Aorta (tissue), 5 donors: ENCODE data around the gene DCANP1. TPM values are rescaled to one million over a fixed set of nuclear protein-coding genes. Genes with fewer than 3 reads are reported as not detected.

Experiments
- ATAC-seq: fragments of 200-7000 bp; cut with Tn5 transposase; one replicate; pipeline ENCODE4 v1.9.1; 2022; ENCODE audit warnings: moderate library complexity; ENCODE audit not compliant: low FRiP score
- DNase-seq, 2 donors: peaks; one replicate each; pipeline ENCODE4 v3.0.0-alpha.2; 2020
- H3K27ac ChIP-seq, 2 donors: one replicate each; pipeline ENCODE4 v1.5.1; 2013; ENCODE audit warnings: low read length in 2 of 2, mild to moderate bottlenecking in 2 of 2, moderate library complexity in 2 of 2, control low read depth in 1 of 2, inconsistent platforms in 1 of 2, low read depth in 1 of 2
- H3K27me3 ChIP-seq, 2 donors: one replicate each; pipeline ENCODE4 v1.6.1; 2013; ENCODE audit warnings: control low read depth in 1 of 2, low read length in 1 of 2, mild to moderate bottlenecking in 1 of 2, moderate library complexity in 1 of 2; ENCODE audit not compliant: insufficient read depth in 2 of 2, control insufficient read depth in 1 of 2
- H3K36me3 ChIP-seq, 2 donors: one replicate each; pipeline ENCODE4 v1.6.1; 2013; ENCODE audit warnings: control low read depth in 1 of 2, low read length in 1 of 2, mild to moderate bottlenecking in 1 of 2; ENCODE audit not compliant: insufficient read depth in 2 of 2, control insufficient read depth in 1 of 2
- H3K4me1 ChIP-seq, 2 donors: one replicate each; pipeline ENCODE4 v1.6.1; 2013; ENCODE audit warnings: low read length in 2 of 2, control low read depth in 1 of 2, mild to moderate bottlenecking in 1 of 2, moderate library complexity in 1 of 2; ENCODE audit not compliant: insufficient read depth in 2 of 2, control insufficient read depth in 1 of 2
- H3K4me3 ChIP-seq, 2 donors: one replicate each; pipeline ENCODE4 v1.5.1; 2013; ENCODE audit warnings: low read length in 2 of 2, control low read depth in 1 of 2, mild to moderate bottlenecking in 1 of 2
- H3K9me3 ChIP-seq: one replicate; pipeline ENCODE4 v1.6.1; 2013; ENCODE audit warnings: mild to moderate bottlenecking, low read length; ENCODE audit not compliant: control insufficient read depth
- WGBS, 2 donors: extraction: QIAGEN DNeasy Blood & Tissue Kit; methylation state at CpG; one replicate each; pipeline ENCODE4 v1.1.7; 2013; 5-methylcytosine and 5-hydroxymethylcytosine counted together
- intact Hi-C, 2 donors: fragments of 100-400 bp; cut with DNase I; formaldehyde crosslinking; loops; one replicate each; pipeline versions ENCODE4 v1.14.2 to v1.15.0; 2022
- polyA plus RNA-seq, 2 donors: library from polyadenylated mRNA; stranded (reverse); fragments of 200-250 nt; gene quantifications; one replicate each; pipeline ENCODE4 v1.2.3, GENCODE V29; 2013
- total RNA-seq, 2 donors: library from RNA; stranded (reverse); fragmentation: NEBNext Ultra II Directional; extraction: Animal tissue kit (Norgen Biotek cat#: 25700); gene quantifications; one replicate each; pipeline ENCODE4 v1.2.1, GENCODE V29; 2021
- donor health status: healthy with polysubstance abuse.
- donor health status: Bipolar disorder and iron deficiency.
- donor health status: DM: no; HTN: no; CAD: no.
- donor health status: DM: no; HTN: no; CAD: no.
- donor health status: DM: yes; HTN: yes; CAD: no.

DCANP1 gene
- total and polyA plus RNA-seq, 4 donors = 0.10 TPM; not detected in 3

- Histone ChIP-seq H3K27me3 (no peaks in the 10 kb centered on the region), H3K36me3 (no peaks in the 10 kb centered on the region), H3K4me1 (no peaks in the 10 kb centered on the region), H3K27ac (no peak overlapping the region), H3K9me3 (no peaks in the 10 kb centered on the region), H3K4me3 (no peak overlapping the region)
- 80 to 83% methylated on average over 24 of the region's 24 CpGs for WGBS, 2 donors
- DNase-seq (peak in 1 of 2 donors; percentile 45), ATAC-seq (no peak)
- intact Hi-C loops = no loop called here
These were observed 12.3 kb downstream of the DCANP1 start for GRCh38 chr5:135434591-135435466.

DNA sequence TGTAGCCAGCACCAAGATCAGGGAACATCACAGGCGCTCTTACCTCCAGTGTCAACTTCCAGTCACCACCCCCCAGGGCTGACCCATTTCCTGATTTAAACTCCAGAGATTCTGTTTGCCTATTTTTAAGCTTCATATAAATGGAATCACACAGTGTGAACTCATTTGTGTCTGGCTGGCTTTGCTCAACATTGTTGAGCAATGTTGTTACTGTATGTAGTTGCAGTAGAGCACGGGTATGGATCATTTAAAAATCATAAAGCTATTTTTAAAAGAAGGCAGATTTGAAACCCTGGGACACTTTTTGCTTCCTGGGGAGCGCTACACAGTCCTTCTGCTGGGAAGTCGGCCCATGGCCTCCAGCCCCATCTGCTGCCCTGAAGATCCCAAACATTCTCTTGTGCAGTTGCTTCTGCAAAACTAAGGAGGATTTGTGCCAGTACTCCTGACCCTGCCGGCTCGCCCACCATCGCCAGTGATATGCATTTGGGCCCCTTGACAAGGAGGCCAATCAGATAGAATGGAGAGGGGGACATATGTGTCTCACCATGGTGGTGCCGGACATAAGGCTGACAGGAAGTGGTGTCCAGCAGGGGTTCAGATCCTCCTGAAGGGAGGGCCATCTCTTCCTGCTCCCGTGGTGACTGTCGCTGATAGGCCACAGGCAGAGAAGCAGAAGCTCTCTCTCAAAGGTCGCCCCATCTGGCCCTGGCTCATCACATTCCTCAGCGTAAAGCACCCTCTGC is 13.3 kb downstream of the DCANP1 start:
- Histone ChIP-seq H3K27ac (no peak overlapping the region), H3K27me3 (no peaks in the 10 kb centered on the region), H3K9me3 (peaks cover 2% of the 10 kb centered on the region), H3K4me3 (no peak overlapping the region), H3K4me1 (no peaks in the 10 kb centered on the region), H3K36me3 (no peaks in the 10 kb centered on the region)
- WGBS, 2 donors = 85 to 87% methylated on average over 12 of the region's 12 CpGs
- ATAC-seq = no peak
- DNase-seq = no peak
- intact Hi-C loops = no loop called here

DNA sequence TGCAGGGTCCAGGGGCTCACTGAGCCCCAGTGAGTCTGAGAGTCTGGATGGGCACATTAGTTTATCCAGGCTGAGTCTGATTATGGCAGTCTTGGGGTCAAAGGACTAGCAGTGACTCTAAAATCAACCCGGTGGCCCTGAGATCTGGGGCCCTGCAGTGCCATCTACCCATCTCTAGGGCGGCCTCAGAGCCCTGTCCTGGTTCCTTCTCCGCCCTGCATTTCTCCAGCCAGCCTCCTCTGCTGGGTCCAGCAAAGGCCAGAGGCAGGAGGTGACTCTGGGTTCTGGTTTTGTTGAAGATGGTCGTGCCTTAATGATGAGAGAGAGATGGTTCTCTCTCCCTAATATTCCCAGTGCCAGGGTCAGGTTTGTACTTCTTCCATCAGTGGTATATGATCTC is 15.0 kb downstream of the DCANP1 start:
- H3K27me3 ChIP-seq = no peaks in the 10 kb centered on the region
- H3K4me1 ChIP-seq = no peaks in the 10 kb centered on the region
- no peaks in the 10 kb centered on the region for H3K36me3 ChIP-seq
- WGBS, 2 donors = 95 to 97% methylated on average over 4 of the region's 4 CpGs
- no peak overlapping the region for H3K4me3 ChIP-seq
- ATAC-seq = no peak
- peaks cover 6% of the 10 kb centered on the region for H3K9me3 ChIP-seq
- H3K27ac ChIP-seq = no peak overlapping the region
- intact Hi-C loops = no loop called here
- no peak for DNase-seq

DNA sequence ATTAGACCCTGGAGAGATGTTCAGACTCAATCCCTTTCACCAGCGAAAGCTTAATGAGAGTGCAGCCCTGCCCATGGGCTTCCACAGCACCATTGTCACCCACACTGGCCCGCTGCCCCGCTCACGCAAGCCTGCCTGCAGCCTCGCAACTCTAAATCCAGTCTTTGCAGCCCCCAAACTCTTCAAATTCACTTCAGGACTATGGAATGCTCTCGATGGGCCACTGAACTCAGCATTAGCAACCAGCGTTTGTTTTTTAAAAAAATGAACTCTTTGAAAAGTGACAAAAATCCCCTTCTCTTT is 17.1 kb downstream of the DCANP1 start:
- intact Hi-C loops = no loop called here
- no peak overlapping the region for H3K27ac ChIP-seq
- WGBS, 2 donors = 79 to 83% methylated on average over 7 of the region's 7 CpGs
- no peaks in the 10 kb centered on the region for H3K27me3 ChIP-seq
- H3K9me3 ChIP-seq = peaks cover 6% of the 10 kb centered on the region
- DNase-seq (no peak), ATAC-seq (no peak)
- H3K36me3 ChIP-seq = no peaks in the 10 kb centered on the region
- H3K4me3 ChIP-seq = no peak overlapping the region
- H3K4me1 ChIP-seq = no peaks in the 10 kb centered on the region

DNA sequence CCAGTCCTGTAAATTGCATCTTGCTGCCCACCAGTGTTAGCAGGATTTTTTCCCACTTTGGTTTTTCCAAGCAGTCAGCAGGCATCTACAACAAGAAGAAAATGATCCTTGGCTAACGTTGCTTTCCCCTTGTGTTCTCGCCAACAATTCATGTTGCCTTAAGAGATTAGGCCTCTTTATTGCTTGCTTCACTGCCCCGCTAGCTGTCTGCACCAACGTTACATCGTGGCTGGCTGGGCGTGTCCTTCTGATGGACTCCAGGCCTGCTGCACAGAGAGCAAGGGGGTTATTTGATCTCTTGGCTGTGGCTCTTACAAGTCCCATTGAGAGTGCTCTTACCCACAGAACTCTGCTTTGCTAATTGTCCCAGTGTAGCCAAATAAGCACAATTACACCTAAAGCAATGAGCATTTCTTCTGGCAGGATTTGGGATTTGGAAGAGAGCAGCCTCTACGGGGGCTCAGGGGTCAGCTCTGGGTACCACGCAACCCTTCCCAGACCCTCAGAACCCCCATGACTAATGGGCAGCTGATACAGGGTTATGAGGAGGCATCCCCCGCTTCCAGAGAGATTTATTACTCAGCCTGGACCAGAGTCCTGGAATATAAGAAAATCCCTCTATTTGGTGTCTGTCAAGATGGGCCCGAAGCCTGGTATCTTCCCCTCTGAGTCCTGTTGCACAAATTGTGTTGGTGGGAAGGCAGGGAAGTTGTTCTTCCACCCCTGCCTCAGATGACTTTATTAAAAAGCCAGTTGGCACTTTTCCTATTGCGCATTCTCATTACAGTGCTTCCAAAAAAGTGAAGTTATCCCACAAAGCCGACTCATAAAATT is 17.6 kb downstream of the DCANP1 start:
- Histone ChIP-seq H3K4me3 (no peak overlapping the region), H3K9me3 (peaks cover 6% of the 10 kb centered on the region), H3K4me1 (no peaks in the 10 kb centered on the region), H3K36me3 (no peaks in the 10 kb centered on the region), H3K27ac (no peak overlapping the region), H3K27me3 (no peaks in the 10 kb centered on the region)
- ATAC-seq = peak; percentile 63
- intact Hi-C loops = no loop called here
- WGBS, 2 donors = 27 to 35% methylated on average over 12 of the region's 12 CpGs
- no peak for DNase-seq

- 90 to 95% methylated on average over 1 of the region's 1 CpG for WGBS, 2 donors
- Histone ChIP-seq H3K4me1 (no peaks in the 10 kb centered on the region), H3K9me3 (peaks cover 6% of the 10 kb centered on the region), H3K4me3 (no peak overlapping the region), H3K27ac (no peak overlapping the region), H3K36me3 (no peaks in the 10 kb centered on the region), H3K27me3 (no peaks in the 10 kb centered on the region)
- no peak for DNase-seq
- no peak for ATAC-seq
- intact Hi-C loops = no loop called here
These were observed 18.6 kb downstream of the DCANP1 start for GRCh38 chr5:135428586-135428985.

DNA sequence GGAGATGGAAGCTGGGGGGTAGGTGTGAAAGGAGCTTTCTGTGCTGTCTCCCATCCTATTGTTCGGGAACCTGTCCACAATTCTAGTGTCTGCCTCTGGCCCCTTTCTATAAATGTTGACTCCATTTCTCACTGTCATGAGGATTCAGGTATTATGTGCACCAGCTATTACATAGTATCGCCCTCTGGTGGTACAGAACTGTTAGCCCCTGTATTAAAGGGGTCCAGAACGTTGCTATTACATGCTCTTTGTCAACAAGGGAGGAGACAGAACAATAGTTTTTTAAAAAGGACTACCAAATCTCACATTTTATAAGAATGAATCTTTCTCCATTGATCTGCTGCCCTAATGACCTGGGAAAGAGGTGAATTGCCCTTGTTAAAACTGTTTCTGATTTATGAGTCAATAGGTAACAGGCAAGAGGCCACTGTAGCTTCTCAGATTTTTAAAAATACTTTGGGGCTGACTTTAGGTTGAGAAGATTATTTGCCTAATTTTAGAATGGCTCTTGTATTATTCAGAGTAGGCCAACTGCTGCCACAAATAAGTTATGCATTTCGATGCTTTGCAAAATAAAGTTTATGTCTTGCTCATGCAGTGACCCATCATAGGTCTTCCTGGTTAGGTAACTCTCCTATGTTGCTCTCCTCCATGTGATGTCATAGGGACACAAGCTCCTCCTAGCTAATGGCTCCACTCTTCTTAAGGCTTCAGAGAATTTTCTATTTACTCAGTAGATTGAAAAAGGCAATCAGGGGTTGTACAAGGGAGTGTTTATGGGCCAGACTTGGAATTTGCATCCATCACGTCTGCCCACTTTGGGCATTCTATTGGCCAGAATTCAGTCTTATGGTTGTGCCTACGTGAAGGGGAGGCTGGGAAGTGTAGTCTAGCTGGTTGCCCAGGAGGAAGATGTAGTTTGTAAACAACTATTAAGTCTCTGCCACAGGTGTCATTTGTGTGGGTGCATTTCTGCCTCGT is 20.8 kb downstream of the DCANP1 start:
- Histone ChIP-seq H3K27ac (no peak overlapping the region), H3K9me3 (peaks cover 6% of the 10 kb centered on the region), H3K4me1 (no peaks in the 10 kb centered on the region), H3K4me3 (no peak overlapping the region), H3K27me3 (no peaks in the 10 kb centered on the region), H3K36me3 (no peaks in the 10 kb centered on the region)
- no peak for DNase-seq
- no peak for ATAC-seq
- 82 to 84% methylated on average over 7 of the region's 7 CpGs for WGBS, 2 donors
- intact Hi-C loops = no loop called here

GRCh38 chr5:135425641-135426040 is 21.5 kb downstream of the DCANP1 start:
- ATAC-seq (no peak), DNase-seq (no peak)
- no peaks in the 10 kb centered on the region for H3K27me3 ChIP-seq
- 46 to 48% methylated on average over 2 of the region's 2 CpGs for WGBS, 2 donors
- no peak overlapping the region for H3K4me3 ChIP-seq
- peaks cover 6% of the 10 kb centered on the region for H3K9me3 ChIP-seq
- no peaks in the 10 kb centered on the region for H3K4me1 ChIP-seq
- intact Hi-C loops = no loop called here
- no peak overlapping the region for H3K27ac ChIP-seq
- no peaks in the 10 kb centered on the region for H3K36me3 ChIP-seq
